GM21381 (cell line): ENCODE data around the gene UBE2F.
"Not testable (repeated sequence)": the region's sequence is repeated elsewhere in the genome, so short reads cannot be mapped to it uniquely, and the experiment has no call there.

Source experiments
- ATAC-seq: cut with Tn5 transposase; IDR thresholded peaks from one replicate; pipeline ENCODE4 v1.9.1; 2021; ENCODE audit warnings: mild to moderate bottlenecking, moderate library complexity; ENCODE audit not compliant: unreplicated experiment

The UBE2F gene

DNA sequence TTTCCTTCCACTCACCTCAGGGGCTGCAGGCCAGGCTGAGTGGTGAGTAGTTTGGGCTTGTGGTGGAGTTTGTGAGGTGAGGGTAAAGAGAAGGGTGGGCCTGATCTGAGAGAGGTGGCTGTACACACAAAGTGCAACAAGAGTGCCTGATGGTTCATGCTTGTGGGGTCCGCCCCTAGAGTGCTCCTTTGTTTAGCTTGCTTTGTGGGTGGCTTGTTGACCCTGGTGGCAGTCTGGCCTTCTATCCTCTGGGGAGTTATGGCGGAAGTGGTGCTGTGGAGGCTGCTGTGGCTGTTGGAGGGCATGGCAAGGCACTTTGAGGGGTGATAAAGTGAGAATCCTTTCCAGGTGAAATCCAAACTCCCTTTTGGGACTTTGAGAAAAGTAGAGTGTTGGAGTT lies 10.6 kb downstream of the UBE2F start:
- ATAC-seq, result no peak

DNA sequence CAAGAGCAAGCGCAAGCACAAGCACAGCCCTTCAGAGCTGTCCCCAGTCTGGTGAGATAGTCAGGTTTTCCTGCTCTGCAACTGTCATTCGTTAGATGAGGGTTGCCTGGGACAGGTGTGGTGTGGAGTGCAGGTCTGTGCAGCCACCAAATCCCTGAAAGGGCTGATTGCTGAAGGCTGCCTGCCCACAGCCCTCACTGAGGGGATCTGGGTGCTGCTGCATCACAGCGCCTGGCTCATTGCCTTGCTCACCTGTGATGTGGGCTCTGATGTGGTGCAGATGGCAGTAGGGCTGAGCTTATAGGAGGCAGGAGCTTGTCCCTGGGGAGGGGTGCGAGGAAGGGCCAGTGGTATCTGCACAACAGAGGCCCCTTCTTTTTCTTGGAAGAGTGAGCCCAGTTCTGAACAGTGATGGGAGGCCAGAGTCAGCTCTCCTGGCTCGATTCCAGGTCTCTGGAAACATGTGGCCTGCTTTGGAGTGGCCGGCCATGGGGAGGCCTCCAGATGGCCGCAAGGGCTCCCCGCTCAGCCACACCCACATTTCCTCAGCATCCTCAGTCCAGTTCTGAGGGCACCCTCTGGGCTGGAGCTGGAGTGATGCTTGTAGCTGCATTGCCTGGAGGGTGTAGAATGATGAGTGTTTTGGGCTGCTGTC lies 11.4 kb downstream of the UBE2F start:
- no peak for ATAC-seq

DNA sequence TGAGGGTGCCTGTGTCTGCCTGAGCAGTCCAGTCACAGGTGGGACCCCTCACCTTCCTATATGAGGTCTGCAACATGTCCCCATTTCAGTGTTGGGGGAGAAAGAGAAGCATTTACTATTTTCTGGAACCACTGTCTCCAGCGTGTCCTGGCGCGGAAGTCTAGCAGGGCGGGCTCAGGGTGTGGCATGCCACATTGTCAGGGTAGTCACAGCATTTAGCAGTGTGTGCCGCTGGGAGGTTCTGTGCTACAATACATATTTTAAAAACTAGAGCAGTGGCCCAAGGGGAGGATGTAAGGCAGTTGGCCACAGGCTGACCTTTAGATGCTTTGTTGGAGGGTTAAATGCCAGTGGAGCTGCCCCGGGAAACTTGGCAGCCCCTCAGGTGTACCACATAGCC lies 12.5 kb downstream of the UBE2F start:
- ATAC-seq, result no peak

DNA sequence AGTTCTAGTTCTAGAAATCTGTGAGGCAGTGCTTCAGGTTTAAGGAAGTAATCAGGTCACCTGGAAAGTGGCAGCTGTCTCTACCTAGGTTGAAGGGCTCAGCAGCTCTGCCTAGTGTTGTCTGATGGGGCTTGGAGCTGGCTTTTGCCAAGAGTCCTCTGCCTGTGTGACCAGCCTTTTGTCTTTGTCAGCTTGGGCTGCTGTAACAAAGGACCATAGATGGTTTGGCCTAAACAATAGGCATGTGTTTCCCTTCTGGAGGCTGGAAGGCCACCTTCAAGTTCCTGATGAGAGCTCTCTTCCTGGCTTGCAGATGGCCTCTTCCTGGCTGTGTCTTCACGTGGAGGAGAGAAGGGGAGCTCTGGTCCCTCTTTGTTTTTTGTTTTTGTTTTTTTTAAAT lies 13.3 kb downstream of the UBE2F start:
- no peak for ATAC-seq

DNA sequence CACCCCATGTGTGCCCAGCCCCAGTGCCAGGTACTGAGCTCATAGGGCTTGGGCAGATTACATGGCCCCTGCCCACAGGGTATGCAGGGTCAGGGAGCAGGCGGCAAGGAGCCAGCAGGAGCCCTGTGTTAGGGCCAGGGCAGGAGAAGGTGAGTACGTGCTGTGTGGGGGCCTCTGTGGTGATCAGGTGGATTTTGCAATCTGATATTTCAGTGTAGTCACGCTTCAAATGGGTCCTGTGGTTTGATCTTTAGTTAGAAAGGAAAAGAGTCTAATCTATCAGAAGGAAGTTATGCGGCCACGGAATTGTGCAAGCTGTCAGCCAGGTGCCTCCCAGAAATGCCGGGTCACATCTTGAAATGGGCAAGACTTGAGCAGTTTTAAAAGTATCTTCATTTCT lies 13.9 kb downstream of the UBE2F start:
- no peak for ATAC-seq

DNA sequence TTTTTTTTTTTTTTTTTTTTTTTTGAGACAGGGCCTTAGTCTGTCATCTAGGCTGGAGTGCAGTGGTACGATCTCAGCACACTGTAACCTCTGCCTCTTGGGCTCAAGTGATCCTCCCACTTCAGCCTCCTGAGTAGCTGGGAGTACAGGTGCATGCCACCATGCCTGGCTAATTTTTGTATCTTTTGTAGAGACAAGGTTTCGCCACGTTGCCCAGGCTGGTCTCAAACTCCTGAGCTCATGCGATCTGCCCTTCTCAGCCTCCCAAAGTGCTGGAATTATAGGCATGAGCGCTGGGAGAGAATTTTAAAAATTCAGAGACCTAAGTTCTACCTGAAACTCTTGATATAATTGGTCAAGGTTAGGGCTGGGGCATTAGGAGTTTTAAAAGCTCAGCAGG lies 14.8 kb downstream of the UBE2F start:
- ATAC-seq, result not testable (repeated sequence)

DNA sequence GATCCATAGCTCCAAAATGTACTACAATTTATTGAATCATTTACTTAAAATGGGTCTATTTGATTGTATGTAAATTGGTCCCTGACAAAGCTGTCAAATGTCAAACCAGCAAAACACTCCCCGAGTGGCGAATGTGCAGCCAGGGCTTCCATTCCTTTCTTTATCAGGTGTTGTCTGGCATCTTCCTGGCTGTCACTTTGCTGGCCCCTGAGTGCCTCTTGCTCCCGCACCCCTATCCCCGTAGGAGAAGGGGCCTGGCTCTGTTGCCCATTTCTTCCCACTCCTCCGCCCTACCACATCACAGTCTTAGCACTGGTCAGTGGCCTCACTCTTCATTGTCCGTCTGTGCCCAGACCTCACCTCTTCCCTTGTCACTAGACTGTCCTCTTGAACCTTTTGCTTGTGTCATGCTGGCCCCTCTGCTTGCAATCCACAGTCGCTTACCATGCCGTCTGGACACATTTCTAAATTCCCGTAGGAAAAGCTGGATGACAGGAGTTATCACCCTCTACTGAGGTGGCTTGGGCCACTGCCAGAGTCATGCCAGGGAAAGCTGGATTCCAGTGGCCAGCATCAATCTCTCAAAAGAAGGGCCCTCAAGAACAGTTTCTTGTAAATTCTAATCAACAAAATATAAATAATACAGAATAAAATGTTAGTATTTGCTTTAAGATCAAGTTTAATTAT lies 15.4 kb downstream of the UBE2F start:
- ATAC-seq, result no peak

DNA sequence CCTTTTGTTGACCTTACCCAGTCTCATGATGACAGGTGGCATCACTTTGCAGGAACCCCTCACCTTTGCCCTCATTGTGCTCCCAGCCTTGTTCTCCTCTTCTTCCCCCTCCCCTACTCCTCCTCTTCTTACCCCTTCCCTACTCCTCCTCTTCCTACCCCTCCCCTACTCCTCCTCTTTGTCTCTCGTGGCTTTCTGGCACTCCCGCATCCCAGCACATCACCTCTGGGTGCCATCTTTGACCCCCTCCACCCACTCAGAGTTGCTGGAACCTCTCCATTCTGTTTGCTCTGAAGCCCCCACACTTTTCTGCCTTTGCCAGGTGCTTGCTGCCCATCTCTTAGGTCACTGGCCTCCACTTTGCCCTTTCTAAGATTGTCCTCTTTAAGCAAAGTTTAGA lies 17.1 kb downstream of the UBE2F start:
- ATAC-seq, result no peak

DNA sequence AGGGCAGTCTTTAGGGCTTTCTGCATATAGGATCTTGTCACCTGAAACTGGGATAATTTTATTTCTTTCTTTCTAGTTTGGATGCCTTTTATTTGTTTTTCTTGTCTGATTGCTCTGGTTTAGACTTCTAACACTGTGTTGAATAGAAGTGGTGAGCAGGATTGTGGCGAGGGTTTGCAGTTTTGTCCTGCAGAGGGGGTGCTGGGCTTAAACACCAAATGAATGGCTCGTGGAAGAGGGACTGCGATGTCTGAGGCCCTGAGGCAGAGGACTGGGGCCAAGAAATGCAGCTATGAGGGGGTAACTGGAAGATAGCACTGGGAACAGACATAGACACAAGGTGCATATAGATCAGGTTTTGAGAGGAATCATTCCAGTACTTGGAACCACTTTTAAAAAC lies 20.5 kb downstream of the UBE2F start:
- no peak for ATAC-seq

DNA sequence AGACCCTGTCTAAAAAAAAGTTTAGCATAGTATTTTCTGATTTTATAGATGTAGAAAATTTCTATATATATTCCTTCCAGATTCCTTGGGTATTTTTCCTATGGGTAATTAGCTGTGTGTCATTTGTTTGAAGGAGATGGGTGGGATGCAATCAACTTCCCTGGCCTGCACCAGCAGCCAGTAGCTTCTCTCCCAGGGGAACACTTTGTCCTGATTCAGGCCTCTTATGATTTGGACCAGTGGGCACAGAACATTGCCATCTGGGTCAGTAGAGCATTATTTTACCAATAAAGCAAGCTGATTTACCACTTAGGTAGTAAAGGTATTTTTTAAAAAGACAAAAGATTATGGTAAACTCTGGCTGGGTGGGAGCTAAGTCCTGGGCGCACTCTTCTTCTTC lies 26.9 kb downstream of the UBE2F start:
- no peak for ATAC-seq

DNA sequence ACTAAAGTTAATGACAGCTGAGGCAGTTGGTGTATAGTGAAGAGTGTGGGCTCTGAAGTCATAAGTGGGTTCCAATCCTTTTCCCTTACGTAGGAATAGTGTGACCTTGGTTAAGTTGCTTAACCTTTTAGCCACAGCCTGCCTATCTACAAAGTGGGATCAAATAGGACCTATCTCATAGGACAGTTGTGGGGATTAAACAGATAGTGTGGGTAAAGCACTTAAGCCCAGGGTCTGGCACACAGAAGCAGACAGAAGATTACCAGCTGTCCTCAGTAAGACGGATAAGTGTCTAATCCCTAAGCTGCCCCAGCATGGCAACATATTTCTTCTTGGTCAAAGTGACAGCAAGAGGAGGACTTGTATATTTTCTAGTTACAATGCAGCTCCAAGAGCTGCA lies 28.2 kb downstream of the UBE2F start:
- no peak for ATAC-seq

DNA sequence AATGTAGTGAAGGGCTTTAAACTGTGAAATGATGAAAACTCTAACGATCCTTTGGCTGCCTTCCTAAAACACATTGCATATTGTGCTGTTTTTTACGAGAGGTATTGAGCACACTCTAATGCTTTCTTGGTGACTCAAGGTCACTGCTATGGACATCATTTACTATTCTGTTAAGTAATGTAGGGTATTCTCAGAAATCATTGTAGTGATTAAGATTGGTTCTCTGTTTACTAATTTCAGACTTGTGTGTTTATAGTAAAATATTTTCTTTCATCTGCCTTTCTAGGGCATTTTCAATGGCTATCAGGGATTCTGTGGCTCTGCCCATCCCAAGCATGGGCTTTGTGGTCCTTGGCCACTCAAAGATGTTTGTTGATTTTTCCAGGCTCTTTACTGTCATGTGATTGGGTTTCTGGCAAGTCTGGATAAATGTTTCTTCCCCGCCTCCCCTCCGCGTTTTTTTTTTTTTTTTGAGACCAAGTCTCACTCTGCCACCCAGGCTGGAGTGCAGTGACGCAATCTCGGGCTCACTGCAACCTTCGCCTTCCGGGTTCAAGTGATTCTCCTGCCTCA lies 29.3 kb downstream of the UBE2F start:
- no peak for ATAC-seq

DNA sequence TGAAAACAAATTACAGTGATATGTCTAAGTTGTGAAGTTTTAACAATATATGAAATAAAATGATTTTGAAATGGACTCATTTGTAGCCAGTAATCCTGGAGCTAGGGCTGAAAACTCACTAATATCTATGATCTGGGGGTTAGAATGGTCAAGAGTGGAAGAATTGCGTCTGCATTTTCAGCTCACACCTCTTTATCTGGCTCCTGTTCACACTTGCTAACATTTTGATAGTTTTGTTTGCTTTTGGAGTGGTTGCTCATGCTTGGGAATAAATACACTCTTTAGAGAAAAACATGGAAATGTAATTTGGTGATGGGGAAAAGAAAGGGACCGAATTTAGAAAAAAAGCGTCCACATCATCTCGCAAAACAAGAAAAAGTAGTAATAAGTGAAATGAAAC lies 30.7 kb downstream of the UBE2F start:
- ATAC-seq, result no peak

DNA sequence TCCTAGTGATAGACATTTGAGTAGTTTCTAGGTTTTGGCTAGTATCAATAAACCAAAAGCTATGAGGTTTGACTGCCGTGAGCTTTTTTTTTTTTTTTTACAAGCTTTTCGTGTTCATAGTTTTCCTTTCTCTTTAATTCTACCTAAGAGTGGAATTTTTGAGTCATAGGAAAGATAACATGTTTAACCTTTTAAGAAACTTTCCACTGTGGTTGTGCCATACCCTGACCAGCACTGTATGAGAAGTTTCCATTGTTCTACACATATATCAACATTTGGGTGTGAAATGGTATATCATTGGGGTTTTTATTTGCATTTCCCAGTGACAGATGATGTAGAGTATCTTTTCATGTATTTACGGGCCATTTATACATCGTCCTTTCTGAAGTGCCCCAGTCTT lies 31.7 kb downstream of the UBE2F start:
- peak; percentile 92 for ATAC-seq

DNA sequence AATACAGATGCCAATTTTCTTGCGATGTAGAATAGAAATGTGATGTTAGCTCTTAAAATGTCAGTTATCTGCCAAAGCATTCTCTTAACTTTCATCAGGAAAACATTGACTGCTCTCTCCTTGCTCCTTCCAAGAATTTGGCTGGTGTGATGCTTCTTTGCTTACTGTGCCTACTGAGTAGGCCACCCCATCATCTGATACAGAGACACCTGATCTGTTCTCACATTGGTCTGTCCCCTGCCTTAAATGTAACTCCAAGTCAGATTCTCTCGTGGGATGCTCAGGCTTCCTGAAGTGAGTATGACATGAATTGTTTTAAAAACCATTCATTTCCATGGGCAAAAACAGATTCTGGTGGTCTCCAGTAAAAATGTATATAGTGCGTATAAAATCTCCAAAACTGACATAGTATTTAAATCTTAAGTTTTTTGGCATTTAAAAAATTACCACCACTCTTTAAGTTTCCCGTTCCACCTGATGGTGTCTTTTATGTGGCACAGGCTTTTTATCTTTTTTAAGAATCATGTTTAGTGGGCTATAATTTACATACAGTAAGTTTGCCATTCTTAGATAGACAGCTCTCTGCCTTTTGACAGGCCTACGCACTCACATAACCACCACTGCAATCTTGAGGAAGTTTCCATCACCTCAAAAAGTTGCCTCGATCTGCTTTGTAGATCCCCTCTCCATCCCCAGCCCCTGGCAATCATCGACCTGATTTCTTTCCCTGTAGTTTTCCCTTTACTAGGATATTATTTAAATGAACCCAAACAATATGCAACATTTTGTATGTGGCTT lies 36.6 kb downstream of the UBE2F start:
- no peak for ATAC-seq

DNA sequence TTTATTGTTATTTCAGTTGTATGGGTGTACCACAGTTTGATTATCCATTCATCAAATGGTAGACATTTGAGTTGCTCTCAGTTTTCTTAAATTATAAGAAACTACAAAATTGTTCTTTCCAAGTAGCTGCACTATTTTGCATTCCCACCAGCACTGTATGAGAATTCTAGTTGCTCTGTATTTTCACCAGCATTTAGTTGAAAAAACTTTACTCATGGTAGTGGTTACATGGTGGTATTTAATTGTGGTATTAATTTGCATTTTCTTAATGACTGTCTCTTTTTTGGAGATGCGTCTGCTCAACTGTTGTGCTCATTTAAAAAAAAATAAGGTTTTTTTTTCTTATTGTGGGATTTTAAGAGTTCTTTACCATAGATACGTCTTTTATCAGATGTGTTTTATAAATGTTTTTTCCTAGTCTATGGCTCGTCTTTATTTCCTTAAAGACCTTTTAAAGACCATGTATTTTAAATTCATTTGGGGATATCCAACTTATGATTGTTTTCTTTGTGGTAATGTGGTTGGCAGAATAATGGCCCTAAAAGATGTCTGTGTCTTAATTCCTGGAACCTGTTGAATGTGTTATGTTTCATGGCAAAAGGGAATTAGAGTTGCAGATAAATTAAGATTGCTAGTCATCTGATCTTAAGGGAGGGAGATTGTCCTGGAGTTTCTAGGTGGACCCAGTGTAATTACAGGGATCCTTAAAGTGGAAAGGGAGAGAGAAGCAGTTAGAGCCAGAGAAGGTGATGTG lies 37.4 kb downstream of the UBE2F start:
- ATAC-seq, result no peak

DNA sequence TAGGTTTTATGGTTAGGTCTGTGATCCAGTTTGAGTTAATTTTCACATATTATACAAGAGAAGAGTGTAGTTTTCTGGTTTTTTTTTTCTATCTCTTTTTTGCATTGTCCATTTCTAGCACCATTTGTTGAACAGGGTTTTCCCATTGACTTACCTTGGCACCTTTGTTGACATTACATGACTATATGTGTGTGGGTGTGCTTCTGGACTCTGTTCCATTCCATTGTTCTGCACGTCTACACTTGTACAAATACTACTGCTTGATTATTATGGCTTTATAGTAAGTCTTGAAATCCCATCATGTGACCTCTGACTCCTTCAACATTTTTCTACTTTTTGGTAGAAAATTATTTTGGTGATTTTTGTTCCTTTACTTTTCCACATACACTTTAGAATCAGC lies 38.7 kb downstream of the UBE2F start:
- ATAC-seq, result no peak

DNA sequence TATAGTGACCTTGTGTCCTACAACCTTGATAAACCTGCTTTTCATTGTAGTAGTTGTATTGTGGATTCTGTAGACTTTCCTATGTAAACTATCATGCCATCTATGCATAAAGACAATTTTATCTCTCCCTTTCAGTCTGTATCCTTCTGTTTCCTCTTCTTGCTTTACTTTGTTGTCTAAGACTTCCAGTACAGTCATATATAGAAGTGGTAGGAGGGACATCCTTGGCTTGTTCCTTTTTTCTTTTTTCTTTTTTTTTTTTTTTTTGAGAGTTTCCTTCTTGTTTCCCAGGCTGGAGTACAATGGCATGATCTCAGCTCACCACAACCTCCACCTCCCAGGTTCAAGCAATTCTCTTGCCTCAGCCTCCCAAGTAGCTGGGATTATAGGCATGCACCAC lies 39.7 kb downstream of the UBE2F start:
- no peak for ATAC-seq

DNA sequence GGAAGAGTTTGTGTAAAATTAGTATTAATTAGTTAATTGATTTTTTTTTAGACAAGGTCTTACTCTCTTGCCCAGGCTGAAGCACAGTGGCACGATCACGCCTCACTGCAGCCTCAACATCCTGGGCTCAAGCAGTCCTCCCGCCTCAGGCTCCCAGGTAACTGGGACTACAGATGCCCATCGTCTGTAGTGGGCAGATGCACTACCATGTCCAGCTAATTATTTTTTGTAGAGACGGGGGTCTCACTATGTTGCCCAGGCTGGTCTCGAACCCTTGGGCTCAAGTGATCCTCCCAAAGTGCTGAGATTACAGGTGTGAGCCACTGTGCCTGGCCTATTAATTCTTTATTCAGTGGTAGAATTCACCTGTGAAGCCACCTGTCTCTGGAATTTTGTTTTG lies 41.1 kb downstream of the UBE2F start:
- no peak for ATAC-seq

DNA sequence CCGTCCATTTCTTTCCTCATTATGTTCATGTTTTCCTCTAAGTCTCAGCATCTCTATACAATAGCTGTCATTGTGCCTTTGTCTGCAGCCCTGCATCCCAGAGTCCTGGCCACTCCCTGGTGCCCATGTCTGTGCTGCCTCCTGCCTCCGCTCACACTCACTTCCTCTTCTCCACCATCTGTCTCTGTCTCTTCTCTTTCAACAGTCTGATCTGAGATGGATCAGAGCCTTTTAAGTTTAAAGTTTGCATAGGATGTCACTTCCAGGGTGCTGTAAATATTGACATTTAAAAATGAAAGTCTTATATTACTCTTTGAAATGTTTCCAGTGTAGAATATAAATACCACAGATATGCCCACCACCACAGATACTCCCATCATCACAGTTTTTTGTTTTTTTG lies 42.7 kb downstream of the UBE2F start:
- ATAC-seq, result no peak

DNA sequence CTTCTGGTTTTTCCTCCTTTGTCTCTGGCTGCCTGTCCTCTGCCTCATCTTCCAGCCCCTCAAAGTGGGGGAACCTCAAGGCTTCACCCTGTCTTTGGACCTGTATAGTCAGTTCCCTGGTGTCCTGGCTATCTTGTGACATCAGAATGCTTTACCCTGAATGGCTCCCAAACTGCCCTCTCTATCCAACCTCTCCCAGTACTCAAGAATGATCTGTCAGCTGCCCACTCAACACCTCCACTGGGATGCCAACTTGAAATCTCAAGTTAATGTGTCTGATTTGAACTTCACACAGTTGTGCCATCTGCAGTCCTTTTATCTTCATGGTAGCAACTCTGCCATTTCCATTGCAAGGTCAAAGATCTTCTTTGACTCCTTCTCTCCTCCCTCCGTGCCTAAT lies 43.8 kb downstream of the UBE2F start:
- ATAC-seq, result no peak
